K562 (cell line): ENCODE results near the gene HNRNPA2B1. TPM values are rescaled to one million over a fixed set of nuclear protein-coding genes. Genes with fewer than 3 reads are reported as not detected.

Experiments
- BACH1 ChIP-seq: fragments of 200-800 bp; sonication (Bioruptor generic); IDR thresholded peaks from 2 replicates; pipeline ENCODE4 v1.6.1; 2016; ENCODE audit warnings: missing genetic modification characterization, missing compliant biosample characterization
- BRF2 ChIP-seq: IDR thresholded peaks from 3 replicates; pipeline ENCODE4 v1.6.1; 2011; ENCODE audit warnings: borderline replicate concordance, mild to moderate bottlenecking; ENCODE audit not compliant: insufficient read length, insufficient read depth
- ELF1 ChIP-seq: fragments of 200-800 bp; sonication (Bioruptor generic); IDR thresholded peaks from 2 replicates; pipeline ENCODE4 v1.6.1; 2016; ENCODE audit warnings: missing genetic modification characterization, missing compliant biosample characterization
- IRF2 ChIP-seq: sonication (generic); formaldehyde crosslinking; IDR thresholded peaks from 2 replicates; pipeline ENCODE4 v1.8.1; 2022; ENCODE audit warnings: mild to moderate bottlenecking, missing genetic modification reagents
- KDM5B ChIP-seq: fragments of 200-600 bp; sonication (generic); IDR thresholded peaks from 2 replicates; pipeline ENCODE4 v1.6.1; 2012; ENCODE audit warnings: low read depth, mild to moderate bottlenecking, moderate library complexity, low read length, control low read depth, inconsistent platforms; ENCODE audit not compliant: insufficient replicate concordance
- MCM5 ChIP-seq: fragments of 450-650 bp; IDR thresholded peaks from 2 replicates; pipeline ENCODE4 v1.6.1; 2016; ENCODE audit warnings: low read depth
- MTA1 ChIP-seq: fragments of 450-650 bp; IDR thresholded peaks from 2 replicates; pipeline ENCODE4 v1.6.1; 2017; ENCODE audit warnings: borderline replicate concordance
- PHB ChIP-seq: fragments of 250-450 bp; sonication (Bioruptor Pico); IDR thresholded peaks from 2 replicates; pipeline ENCODE4 v1.5.0; 2021
- PHB2 ChIP-seq: fragments of 450-650 bp; IDR thresholded peaks from 2 replicates; pipeline ENCODE4 v1.6.1; 2017; ENCODE audit warnings: low read depth
- POLR2B ChIP-seq: fragments of 450-650 bp; IDR thresholded peaks from 2 replicates; pipeline ENCODE4 v1.6.1; 2018; ENCODE audit warnings: low read depth; ENCODE audit not compliant: partially characterized antibody
- TAF15 ChIP-seq: fragments of 200-400 bp; formaldehyde crosslinking; IDR thresholded peaks from 2 replicates; pipeline ENCODE4 v1.6.1; 2017; ENCODE audit warnings: mild to moderate bottlenecking, low read depth, low read length, moderate library complexity
- THRB ChIP-seq: fragments of 450-650 bp; formaldehyde crosslinking; conservative IDR thresholded peaks from 2 replicates; pipeline ENCODE4 v1.4.0; 2022; ENCODE audit warnings: mild to moderate bottlenecking, missing genetic modification characterization
- ZBTB11 ChIP-seq, 3 experiments: fragments of 200-800 bp in 1 of 3; fragments of 250-450 bp in 1 of 3; fragments of 450-650 bp in 1 of 3; sonication (Bioruptor Pico) in 1 of 3; sonication (Bioruptor generic) in 1 of 3; formaldehyde crosslinking in 1 of 3; IDR thresholded peaks; 2 replicates each; pipeline versions ENCODE4 v1.6.1 to v1.8.0; 2016 to 2022; ENCODE audit warnings: mild to moderate bottlenecking in 2 of 3, missing genetic modification characterization in 2 of 3, missing compliant biosample characterization in 1 of 3, moderate library complexity in 1 of 3
- ZBTB2 ChIP-seq: fragments of 450-650 bp; IDR thresholded peaks from 2 replicates; pipeline ENCODE4 v1.6.1; 2016; ENCODE audit warnings: antibody characterized with exemption
- ZNF354B ChIP-seq: fragments of 250-450 bp; sonication (Bioruptor Pico); IDR thresholded peaks from 2 replicates; pipeline ENCODE4 v1.4.0; 2020
- ZNF41 ChIP-seq: fragments of 250-450 bp; sonication (Bioruptor Pico); conservative IDR thresholded peaks from 2 replicates; pipeline ENCODE4 v1.4.0; 2020; ENCODE audit warnings: mild to moderate bottlenecking
- ZNF75A ChIP-seq: fragments of 450-650 bp; formaldehyde crosslinking; IDR thresholded peaks from 2 replicates; pipeline ENCODE4 v1.4.0; 2020; ENCODE audit warnings: mild to moderate bottlenecking
- polyA plus RNA-seq, 8 experiments: library from polyadenylated mRNA; depleted of rRNA in 4 of 8; stranded (reverse) in 5 of 8; unstranded in 3 of 8; fragments of >200 nt; fragmentation: Nextera tagmentation in 2 of 8; fragmentation: Illumina TruSeq in 1 of 8; extraction: Ambion mirVana in 2 of 8; extraction: Trizol in 1 of 8; gene quantifications; 2 replicates each; pipeline versions ENCODE4 v1.2.1 to v1.2.3, GENCODE V29; 2011 to 2014; ENCODE audit warnings: inconsistent platforms in 1 of 8, missing spikeins in 1 of 8
- total RNA-seq, 7 experiments: library from RNA; depleted of rRNA in 6 of 7; stranded (reverse); fragments of >200 nt in 6 of 7; fragmentation: Illumina TruSeq in 2 of 7; extraction: Trizol in 2 of 7; gene quantifications; 2 replicates each; pipeline versions ENCODE4 v1.2.1 to v1.2.3, GENCODE V29; 2011 to 2021; ENCODE audit warnings: low replicate concordance in 1 of 7

HNRNPA2B1 gene
- total and polyA plus RNA-seq, 9 of the 15 experiments (the other 6 are each of a cell fraction or from before 2014, with no cell fraction given) = 630 to 1,989 (median 865) TPM

- TF ChIP-seq ZBTB11 (CRISPR knock-in tag; IDR thresholded peaks at IDR 0.05) (peak in 1 of 3 experiments; percentile 69; a peak in 2 of 6 replicates), IRF2 (no peak), KDM5B (peak; percentile 70), ZNF354B (CRISPR knock-in tag) (no peak), MTA1 (no peak), ZNF41 (CRISPR knock-in tag) (no peak), MCM5 (no peak), PHB (no peak), PHB2 (no peak), TAF15 (no peak), ZNF75A (CRISPR knock-in tag) (no peak), BACH1 (no peak), BRF2 (no peak), POLR2B (peak; percentile 31), ELF1 (tag) (peak; percentile 52), THRB (CRISPR knock-in tag) (0 out of 2 replicates have a peak, but pooled peaks have one; percentile 28), ZBTB2 (no peak)
Measured at GRCh38 chr7:26151953-26152781, 48.4 kb downstream of the HNRNPA2B1 start, which contains the start of gene NFE2L3 (continued).
